IMR-90 (cell line): ENCODE results near the gene ADCY1. TPM values are rescaled to one million over a fixed set of nuclear protein-coding genes. Genes with fewer than 3 reads are reported as not detected.
"Not testable (repeated sequence)": the region's sequence is repeated elsewhere in the genome, so short reads cannot be mapped to it uniquely, and the experiment has no call there.

ENCODE experiments used
- ATAC-seq: fragments of 200-7000 bp; cut with Tn5 transposase; 2 replicates; pipeline ENCODE4 v1.9.1; 2020; ENCODE audit warnings: low read depth, mild to moderate bottlenecking, moderate library complexity
- BruUV-seq: library from RNA; stranded (reverse); fragments of 400-500 nt; replicated peaks from 2 replicates; lab custom pipeline; 2021; lab: Mats Ljungman, UMichigan
- CTCF ChIA-PET: fragments of 300-600 bp; formaldehyde crosslinking; extraction: SDS; loops from one replicate; lab custom pipeline; 2021; ENCODE audit warnings: antibody characterized with exemption; lab: Yijun Ruan, JAX
- POLR2A ChIA-PET: fragments of 300-600 bp; sonication (Branson Sonifier 250); formaldehyde crosslinking; loops from one replicate; lab custom pipeline; 2022; ENCODE audit warnings: antibody characterized with exemption; ENCODE audit not compliant: unreplicated experiment; lab: Charles Lee
- DNase-seq: peaks from one replicate; pipeline ENCODE4 v3.0.0; 2013
- H2AFZ ChIP-seq: replicated peaks from 2 replicates; pipeline ENCODE3; 2013; ENCODE audit warnings: low read length, mild to moderate bottlenecking; ENCODE audit not compliant: poor library complexity
- H2AK5ac ChIP-seq: 2 replicates; pipeline ENCODE4 v1.6.1; 2013; ENCODE audit warnings: low read depth, low read length, inconsistent platforms
- H2AK9ac ChIP-seq: replicated peaks from 2 replicates; pipeline ENCODE3; 2013; ENCODE audit warnings: mild to moderate bottlenecking, low read depth, low read length, moderate library complexity; ENCODE audit not compliant: poor library complexity
- H2BK120ac ChIP-seq: 2 replicates; pipeline ENCODE4 v1.6.1; 2013; ENCODE audit warnings: low read depth, low read length, inconsistent platforms
- H2BK15ac ChIP-seq: 3 replicates; pipeline ENCODE4 v1.6.1; 2013; ENCODE audit warnings: low read depth, low read length, inconsistent platforms
- H2BK20ac ChIP-seq: 2 replicates; pipeline ENCODE4 v1.6.1; 2013; ENCODE audit warnings: low read depth, mild to moderate bottlenecking, inconsistent platforms, low read length, moderate library complexity
- H2BK5ac ChIP-seq: 2 replicates; pipeline ENCODE4 v1.6.1; 2013; ENCODE audit warnings: mild to moderate bottlenecking, low read depth, low read length, inconsistent platforms; ENCODE audit not compliant: poor library complexity, severe bottlenecking
- H3K14ac ChIP-seq: replicated peaks from 2 replicates; pipeline ENCODE4 v1.6.1; 2013; ENCODE audit warnings: low read depth, low read length, inconsistent platforms
- H3K18ac ChIP-seq: 2 replicates; pipeline ENCODE4 v1.6.1; 2013; ENCODE audit warnings: low read depth, low read length, control low read depth
- H3K23ac ChIP-seq: 2 replicates; pipeline ENCODE4 v1.6.1; 2013; ENCODE audit warnings: low read depth, low read length, inconsistent platforms
- H3K27ac ChIP-seq: 2 replicates; pipeline ENCODE4 v1.5.1; 2013; ENCODE audit warnings: mild to moderate bottlenecking, control low read depth, low read length; ENCODE audit not compliant: insufficient read depth
- H3K27me3 ChIP-seq: 2 replicates; pipeline ENCODE4 v1.6.1; 2013; ENCODE audit warnings: low read length; ENCODE audit not compliant: control insufficient read depth, insufficient read depth
- H3K36me3 ChIP-seq: 2 replicates; pipeline ENCODE4 v1.6.1; 2013; ENCODE audit warnings: low read length, mixed read lengths; ENCODE audit not compliant: control insufficient read depth, insufficient read depth
- H3K4ac ChIP-seq: 2 replicates; pipeline ENCODE4 v1.6.1; 2013; ENCODE audit warnings: low read depth, low read length, inconsistent platforms
- H3K4me1 ChIP-seq: 2 replicates; pipeline ENCODE4 v1.6.1; 2013; ENCODE audit warnings: low read length, mixed read lengths; ENCODE audit not compliant: control insufficient read depth, insufficient read depth
- H3K4me2 ChIP-seq: 2 replicates; pipeline ENCODE4 v1.6.1; 2013; ENCODE audit warnings: low read depth, mild to moderate bottlenecking, control low read depth, low read length, moderate library complexity
- H3K4me3 ChIP-seq: 2 replicates; pipeline ENCODE4 v1.5.1; 2013; ENCODE audit warnings: low read depth, mild to moderate bottlenecking, control low read depth, low read length, moderate library complexity; ENCODE audit not compliant: insufficient read depth
- H3K56ac ChIP-seq: 2 replicates; pipeline ENCODE4 v1.6.1; 2013; ENCODE audit warnings: low read length, inconsistent platforms; ENCODE audit not compliant: insufficient read depth; ENCODE audit errors: extremely low read depth
- H3K79me1 ChIP-seq, 2 experiments: 2 replicates each; pipeline ENCODE4 v1.6.1; 2013; ENCODE audit warnings: low read length in 2 of 2, inconsistent platforms in 1 of 2, low read depth in 1 of 2
- H3K9ac ChIP-seq: 2 replicates; pipeline ENCODE4 v1.6.1; 2013; ENCODE audit warnings: low read depth, low read length, control low read depth
- H3K9me1 ChIP-seq: 2 replicates; pipeline ENCODE4 v1.6.1; 2013; ENCODE audit warnings: low read length, inconsistent platforms; ENCODE audit not compliant: insufficient read depth
- H3K9me3 ChIP-seq: 2 replicates; pipeline ENCODE4 v1.6.1; 2013; ENCODE audit warnings: low read length; ENCODE audit not compliant: control insufficient read depth, insufficient read depth
- H4K20me1 ChIP-seq: 2 replicates; pipeline ENCODE4 v1.6.1; 2013; ENCODE audit warnings: low read length, inconsistent platforms; ENCODE audit not compliant: insufficient read depth
- H4K5ac ChIP-seq: 2 replicates; pipeline ENCODE4 v1.6.1; 2013; ENCODE audit warnings: mild to moderate bottlenecking, low read depth, low read length, control low read depth
- H4K8ac ChIP-seq, 2 experiments: 2 replicates each; pipeline ENCODE4 v1.6.1; 2013; ENCODE audit warnings: low read depth in 2 of 2, low read length in 2 of 2, control low read depth in 1 of 2, inconsistent platforms in 1 of 2
- H4K91ac ChIP-seq: 2 replicates; pipeline ENCODE4 v1.6.1; 2013; ENCODE audit warnings: low read depth, low read length, inconsistent platforms; ENCODE audit not compliant: insufficient read depth
- MAFK ChIP-seq: IDR thresholded peaks from 2 replicates; pipeline ENCODE4 v1.6.1; 2012; ENCODE audit warnings: low read depth, low read length, improper control_type of control experiment
- WGBS, 2 experiments: methylation state at CpG; one replicate each; pipeline versions ENCODE4 v1.1.5 to v1.1.7; 2013; ENCODE audit warnings: missing lambda C conversion rate in 2 of 2; ENCODE audit not compliant: insufficient read length in 1 of 2; ENCODE audit errors: extremely low coverage in 2 of 2; 5-methylcytosine and 5-hydroxymethylcytosine counted together
- dilution Hi-C: fragments of 300-500 bp; cut with HindIII; formaldehyde crosslinking; loops from one replicate; pipeline ENCODE4 v1.14.3; 2018; ENCODE audit warnings: low sequenced_read_pairs; ENCODE audit not compliant: unreplicated experiment
- in situ Hi-C: fragments of 300-500 bp; cut with MboI; formaldehyde crosslinking; loops from 3 replicates; pipeline ENCODE4 v1.14.3; 2019; ENCODE audit warnings: low sequenced_read_pairs, inconsistent platforms, mixed read lengths
- intact Hi-C: fragments of 100-400 bp; cut with micrococcal nuclease; formaldehyde crosslinking; loops from 2 replicates; pipeline ENCODE4 v1.10.0; 2022
- polyA plus RNA-seq, 3 experiments: library from polyadenylated mRNA; depleted of rRNA; stranded (reverse); fragments of >200 nt; gene quantifications; 2 replicates each; pipeline ENCODE4 v1.2.3, GENCODE V29; 2012; ENCODE audit warnings: low replicate concordance in 1 of 3
- total RNA-seq: library from RNA; depleted of rRNA; stranded (reverse); fragments of >200 nt; gene quantifications from 2 replicates; pipeline ENCODE4 v1.2.3, GENCODE V29; 2012

Gene ADCY1
- total and polyA plus RNA-seq, 2 of the 4 experiments (the other 2 are of a cell fraction): 0.18 to 0.24 TPM

DNA sequence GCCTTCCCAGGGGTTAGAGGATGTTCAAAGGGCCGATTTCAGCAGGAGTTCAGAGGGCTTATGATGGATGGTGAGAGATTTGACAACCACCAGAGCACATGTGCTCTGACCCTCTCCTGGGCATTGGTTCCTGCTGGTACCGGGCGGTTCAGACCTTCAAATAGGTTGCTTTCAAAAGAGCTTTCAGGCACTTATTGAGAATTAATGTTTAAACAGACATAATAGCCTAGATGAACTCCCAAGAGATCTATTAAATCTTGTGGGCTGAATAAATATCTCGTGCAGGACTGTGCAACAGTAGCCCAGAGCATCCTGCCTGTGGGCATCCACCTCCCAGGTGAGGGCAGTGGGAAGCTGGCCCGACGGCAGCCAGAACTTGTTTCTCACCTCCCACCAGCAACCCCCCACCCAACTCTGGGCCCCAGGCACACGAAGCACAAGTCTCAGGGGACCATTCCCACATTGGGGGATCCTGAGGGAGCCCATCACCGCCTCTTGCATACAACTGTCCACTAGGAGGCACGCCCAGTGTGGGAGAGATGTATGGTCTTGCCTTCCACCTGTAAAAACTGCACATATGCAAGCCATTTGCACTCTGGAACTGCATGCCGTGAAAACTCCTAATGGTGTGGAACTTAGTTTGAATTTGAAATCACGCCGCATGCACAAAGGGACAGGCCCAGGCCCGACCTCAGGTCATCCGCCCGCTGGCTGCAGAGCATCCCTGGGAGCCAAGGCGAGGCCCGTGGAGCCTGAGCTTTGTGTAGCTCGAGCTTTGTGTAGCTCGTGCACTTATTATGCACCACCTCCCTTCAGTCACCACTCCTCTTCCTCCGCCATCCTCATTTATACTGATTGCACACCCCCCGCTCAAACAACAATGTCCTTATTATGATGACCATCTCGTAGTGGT, 147.8 kb downstream of the ADCY1 start (continued):
- TF ChIP-seq MAFK: no peak

- H3K18ac ChIP-seq, H4K5ac ChIP-seq, H3K9ac ChIP-seq, H2AK9ac ChIP-seq, H3K56ac ChIP-seq, H3K9me3 ChIP-seq, in situ Hi-C loops, H2AFZ ChIP-seq, intact Hi-C loops, H3K23ac ChIP-seq, CTCF ChIA-PET, ATAC-seq, H4K20me1 ChIP-seq, H2BK15ac ChIP-seq, POLR2A ChIA-PET, H3K4me3 ChIP-seq, H2BK20ac ChIP-seq, dilution Hi-C loops, H3K27me3 ChIP-seq, H2AK5ac ChIP-seq, DNase-seq, H2BK120ac ChIP-seq, H4K8ac ChIP-seq, H3K79me1 ChIP-seq, H3K4me1 ChIP-seq, BruUV-seq, H4K91ac ChIP-seq, H3K9me1 ChIP-seq, H3K4me2 ChIP-seq, H3K14ac ChIP-seq, H2BK5ac ChIP-seq, H3K4ac ChIP-seq, H3K27ac ChIP-seq: not testable (repeated sequence)
- no CpG with 5 or more reads among the region's 2 CpGs for WGBS, 2 experiments
- peaks cover 26% of the 10 kb centered on the region for H3K36me3 ChIP-seq
Measured at GRCh38 chr7:45725231-45725630, 151.1 kb downstream of the ADCY1 start.
